HG03060 (cell line): ENCODE data around the gene CLASP2.

ENCODE experiments used
- ATAC-seq: cut with Tn5 transposase; IDR thresholded peaks from one replicate; pipeline ENCODE4 v1.9.1; 2021; ENCODE audit warnings: low read depth, moderate number of reproducible peaks; ENCODE audit not compliant: unreplicated experiment

The CLASP2 gene

DNA sequence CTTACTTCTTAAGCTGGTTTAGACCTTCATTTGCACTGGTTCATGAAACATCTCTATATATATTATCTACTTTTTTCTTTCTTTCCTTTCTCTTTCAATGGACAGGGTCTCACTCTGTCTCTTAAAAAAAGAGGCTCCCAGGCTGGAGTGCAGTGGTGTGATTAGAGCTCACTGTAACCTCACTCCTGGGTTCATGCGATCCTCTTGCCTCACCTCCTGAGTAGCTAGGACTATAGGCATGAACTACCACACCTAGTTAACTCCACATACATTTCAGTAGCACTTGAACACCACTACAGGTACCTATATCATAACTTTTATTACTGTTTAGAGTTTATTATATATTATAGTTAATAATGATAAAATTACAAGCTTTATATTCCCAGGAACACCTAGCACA is 160.8 kb downstream of the CLASP2 start:
- ATAC-seq, result no peak

DNA sequence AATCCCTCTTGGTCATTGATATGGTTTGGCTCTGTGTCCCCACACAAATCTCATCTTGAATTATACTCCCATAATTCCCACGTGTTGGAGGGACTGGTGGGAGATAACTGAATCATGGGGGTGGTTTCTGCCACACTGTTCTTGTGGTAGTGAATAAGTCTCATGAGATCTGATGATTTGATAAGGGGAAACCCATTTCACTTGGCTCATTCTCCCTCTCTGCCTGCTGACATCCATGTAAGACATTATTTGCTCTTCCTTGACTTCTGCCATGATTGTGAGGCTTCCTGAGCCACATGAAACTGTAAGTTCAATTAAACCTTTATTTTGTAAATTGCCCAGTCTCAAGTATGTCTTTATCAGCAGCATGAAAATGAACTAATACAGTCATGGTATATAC is 171.0 kb downstream of the CLASP2 start:
- ATAC-seq, result no peak

DNA sequence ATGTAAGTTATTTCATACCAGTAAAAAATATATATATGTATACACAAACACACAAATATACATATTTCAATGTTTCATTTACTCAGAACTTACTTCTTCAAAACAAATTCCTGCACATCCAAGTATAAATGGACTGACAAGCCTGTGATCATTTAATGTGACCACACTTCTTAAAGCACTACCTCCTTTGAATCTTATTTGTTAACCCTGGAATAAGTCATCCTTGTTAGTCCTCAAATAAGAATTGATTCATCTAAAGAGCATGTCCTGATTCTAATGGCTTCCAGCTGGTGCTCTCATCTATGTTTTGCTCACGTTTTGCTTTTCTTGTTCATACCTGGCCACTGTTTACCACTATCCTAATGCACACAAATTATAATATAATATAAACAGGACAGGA is 173.9 kb downstream of the CLASP2 start:
- ATAC-seq, result no peak

DNA sequence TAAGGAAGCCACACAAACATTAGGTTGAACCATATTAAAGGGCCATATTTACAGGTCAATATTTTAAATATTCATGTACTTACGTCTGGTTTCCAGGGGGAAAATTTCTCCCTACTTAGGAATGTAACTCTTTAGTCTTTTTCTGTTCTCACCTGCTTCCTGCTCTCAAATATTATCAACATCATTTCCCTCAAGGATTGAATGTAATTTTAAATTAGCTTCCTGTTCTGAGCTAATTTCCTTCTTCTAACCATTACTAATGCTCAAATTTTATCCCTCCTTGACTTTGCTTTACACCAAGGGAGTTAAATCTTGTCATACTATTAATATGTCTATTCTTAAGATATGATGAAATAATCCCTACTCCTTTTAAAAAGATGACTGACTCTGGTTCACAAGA is 174.5 kb downstream of the CLASP2 start:
- no peak for ATAC-seq

DNA sequence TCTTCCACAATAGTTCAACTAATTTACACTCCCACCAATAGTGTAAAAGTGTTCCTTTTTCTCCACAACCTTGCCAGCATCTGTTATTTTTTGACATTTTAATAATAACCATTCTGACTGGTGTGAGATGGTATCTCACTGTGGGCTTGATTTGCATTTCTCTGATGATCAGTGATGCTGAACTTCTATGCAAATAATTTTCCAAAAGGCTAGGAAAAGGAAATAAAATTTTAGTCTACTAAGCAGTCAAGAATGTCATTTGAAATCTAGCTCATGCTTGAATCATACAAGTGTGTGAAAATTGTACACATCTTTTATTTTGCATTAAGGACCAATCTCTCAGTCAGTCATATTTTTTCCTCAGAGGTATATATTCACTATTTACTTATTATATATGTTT is 176.1 kb downstream of the CLASP2 start:
- no peak for ATAC-seq

DNA sequence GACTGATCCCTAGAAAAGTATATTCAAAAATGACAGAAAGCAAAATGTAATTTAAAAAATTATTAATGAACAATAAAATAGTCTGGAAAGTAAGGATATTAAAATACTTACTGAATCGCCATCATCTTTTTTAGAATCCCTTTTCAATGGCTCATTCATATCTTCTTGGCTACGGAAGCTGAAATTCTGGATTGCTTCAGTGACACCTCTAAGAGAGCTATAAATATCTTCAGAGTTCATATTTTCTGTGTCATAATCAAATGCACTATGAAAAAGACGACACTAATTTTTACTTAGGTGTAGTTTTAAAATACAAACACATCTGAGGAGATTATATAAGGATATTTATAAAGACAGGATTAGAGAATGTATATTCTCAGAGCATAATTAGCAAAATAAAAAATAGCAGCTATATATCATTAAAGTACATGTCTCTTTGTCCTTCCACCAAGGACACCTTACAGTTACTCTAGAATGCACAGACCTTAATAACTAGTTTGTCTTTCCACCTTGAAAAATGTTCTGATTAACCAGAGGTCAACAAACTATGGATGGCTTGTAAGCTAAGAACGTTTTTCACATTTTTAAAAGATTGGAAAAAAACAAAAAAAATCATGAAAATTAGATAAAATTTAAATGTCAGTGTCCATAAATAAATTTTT is 179.2 kb downstream of the CLASP2 start:
- ATAC-seq, result no peak

DNA sequence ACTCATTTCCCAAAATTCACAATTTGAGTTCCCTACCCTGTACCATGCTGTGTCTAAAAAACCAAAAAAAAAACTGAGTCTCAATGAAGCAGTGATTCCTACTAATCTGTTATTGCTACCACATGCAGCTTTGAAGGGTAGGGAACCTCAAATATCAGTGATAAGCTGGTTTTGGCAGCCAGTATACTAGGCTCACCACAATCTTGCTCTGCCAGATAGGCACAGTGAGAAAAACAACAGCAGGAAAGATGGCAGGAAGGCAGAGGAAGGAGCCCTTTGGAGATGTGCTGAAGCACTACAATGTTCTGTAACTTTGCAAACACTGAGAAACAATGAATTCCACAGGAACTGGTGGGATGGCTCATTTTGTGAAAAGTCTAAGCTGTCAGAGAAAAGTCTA is 180.9 kb downstream of the CLASP2 start:
- ATAC-seq, result no peak

DNA sequence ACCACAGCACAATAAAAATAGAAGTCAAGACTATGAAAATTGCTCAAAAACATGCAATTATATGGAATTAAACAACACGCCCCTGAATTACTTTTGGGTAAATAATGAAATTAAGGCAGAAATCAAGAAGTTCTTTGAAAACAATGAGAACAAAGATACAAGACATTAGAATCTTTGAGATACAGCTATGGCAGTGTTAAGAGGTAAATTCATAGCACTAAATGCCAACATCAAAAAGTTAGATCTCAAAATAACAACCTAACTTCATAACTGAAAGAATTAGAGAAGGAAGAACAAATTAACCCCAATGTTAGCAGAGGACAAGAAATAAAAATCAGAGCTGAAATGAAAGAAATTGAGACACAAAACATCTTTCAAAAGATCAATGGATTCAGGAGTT is 191.3 kb downstream of the CLASP2 start:
- ATAC-seq, result no peak

DNA sequence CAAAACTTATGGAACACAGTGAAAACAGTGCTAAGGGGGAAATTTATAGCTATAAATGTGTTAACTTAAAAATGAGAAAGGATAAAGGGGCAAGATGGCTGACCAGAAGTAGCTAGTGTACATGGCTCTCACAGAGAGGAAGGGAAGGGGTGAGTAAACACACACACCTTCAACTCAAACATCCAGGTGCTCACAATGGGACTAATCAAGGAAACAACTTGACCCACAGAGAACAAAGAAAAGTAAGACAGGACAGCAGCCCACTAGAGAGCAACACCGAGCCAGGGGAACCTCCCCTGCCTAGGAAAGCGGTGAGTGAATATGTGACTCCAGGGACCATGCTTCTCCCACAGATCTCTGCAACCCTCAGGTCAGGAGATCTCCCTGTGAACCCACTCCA is 192.8 kb downstream of the CLASP2 start:
- ATAC-seq, result no peak

DNA sequence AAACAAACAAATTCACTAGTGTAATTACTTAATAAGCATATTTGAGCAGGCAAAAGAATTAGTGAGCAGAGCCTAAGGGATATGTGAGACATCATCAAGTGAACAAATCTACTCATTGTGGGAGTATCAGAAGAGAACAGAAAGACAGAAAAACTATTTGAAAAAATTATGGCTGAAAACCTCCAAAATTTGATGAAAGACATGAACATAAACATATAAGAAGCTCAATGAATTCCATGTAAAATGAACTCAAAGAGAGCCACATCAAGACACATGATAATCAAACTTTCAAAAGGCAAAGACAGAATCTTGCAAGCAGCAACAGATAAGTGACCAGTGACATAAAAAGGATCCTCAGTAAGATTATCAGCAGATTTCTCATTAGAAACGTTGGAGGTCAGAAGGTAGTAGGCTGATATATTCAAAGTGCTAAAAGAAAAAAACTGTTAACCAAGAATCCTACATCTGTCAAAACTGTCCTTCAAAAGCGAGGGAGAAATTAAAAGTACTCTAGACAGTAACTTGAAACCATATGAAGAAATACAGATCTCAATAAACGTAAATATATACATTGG is 194.9 kb downstream of the CLASP2 start:
- ATAC-seq, result no peak

DNA sequence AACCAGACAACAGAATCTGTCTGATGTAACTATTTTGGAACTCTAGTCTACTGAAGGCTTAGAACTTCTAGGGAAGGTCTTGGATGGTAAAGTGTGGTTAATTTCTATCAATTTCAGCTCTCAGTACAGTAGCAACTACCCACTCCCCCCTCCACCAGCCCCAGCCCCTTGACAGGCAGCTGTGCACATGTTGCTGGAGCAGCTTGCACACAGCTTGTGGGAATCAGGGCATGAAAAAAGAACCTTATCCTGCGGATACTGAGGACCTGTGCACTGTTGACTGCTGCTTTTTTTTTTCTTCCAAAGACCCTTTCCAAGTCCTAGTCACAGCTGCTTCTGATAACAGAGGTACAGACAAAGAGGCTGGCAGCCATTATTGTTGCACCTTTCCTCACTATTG is 196.3 kb downstream of the CLASP2 start:
- no peak for ATAC-seq

DNA sequence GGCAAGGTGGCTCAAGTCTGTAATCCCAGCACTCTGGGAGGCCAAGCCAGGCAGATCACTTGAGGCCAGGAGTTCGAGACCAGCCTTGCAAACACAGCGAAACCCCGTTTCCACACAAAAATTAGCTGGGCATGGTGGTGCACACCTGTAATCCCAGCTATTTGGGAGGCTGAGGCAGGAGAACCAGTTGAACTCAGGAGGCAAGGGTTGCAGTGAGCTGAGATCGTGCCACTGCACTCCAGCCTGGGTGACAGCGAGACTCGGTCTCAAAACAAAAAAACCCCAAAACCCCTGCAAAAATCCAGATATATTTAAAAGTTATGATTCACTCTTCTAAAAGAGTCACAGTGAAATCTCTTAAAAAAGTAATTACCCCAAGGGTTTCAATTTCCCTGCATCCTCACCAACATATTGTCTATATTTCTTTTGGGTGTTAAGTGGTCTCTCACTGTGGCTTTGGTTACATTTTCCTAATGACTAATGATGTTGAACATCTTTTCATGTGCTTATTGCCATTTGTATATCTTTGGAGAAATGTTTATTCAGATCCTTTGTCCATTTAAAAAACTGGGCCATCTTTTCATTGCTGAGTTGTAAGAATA is 204.7 kb downstream of the CLASP2 start:
- no peak for ATAC-seq

DNA sequence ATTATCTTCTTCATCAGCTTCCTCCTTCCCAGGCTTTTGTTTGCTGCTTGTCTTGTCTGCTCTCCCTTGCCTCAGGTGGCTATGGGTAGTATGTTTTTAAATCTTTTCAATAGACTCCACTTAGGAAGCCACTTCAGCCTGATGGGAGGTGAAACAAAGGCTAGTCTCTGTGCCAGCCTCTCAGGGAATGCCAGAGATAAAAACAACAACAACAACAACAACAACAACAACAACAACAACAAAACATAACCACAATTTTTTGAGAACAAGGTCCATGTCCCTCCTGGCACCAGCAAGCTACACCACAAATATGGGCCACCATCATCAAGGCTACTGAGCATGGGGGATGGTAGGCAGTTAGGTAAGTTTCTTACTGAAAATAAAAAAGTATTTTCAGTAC is 213.0 kb downstream of the CLASP2 start:
- ATAC-seq, result no peak

DNA sequence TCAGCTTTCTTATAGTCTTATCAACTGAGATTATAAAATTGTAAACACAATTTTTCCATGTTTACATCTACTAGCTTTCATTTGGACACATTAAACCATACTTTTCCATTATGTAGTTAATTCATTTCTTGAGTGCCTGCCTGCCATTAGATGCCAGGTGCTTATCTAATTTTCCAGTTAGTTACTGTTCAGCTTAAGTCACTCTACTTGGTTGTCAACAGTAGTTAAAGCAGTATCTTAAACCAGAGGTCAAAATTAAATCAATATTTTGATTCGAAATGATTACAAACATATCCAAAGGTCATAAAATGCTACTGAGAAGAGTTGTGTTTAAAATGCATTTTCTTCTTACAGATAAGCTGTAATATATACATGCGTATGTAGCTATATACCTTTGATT is 221.6 kb downstream of the CLASP2 start:
- ATAC-seq, result no peak

DNA sequence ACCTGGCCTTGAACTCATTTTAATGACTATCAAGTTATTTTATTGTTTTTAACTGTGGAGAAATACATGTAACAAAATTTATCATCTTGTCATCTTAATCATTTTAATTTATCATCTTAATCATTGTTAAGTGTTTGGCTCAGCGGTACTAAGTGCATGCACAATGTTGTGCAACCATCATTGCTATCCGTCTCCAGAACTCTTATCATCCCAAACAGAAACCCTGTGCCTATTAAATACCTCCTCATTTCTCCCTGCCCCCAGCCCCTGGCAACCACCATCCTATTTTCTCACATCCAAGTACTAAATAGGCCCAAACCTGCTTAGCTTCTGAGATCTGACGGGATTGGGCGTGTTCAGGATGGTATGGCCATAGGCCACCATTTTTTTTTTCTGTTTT is 226.3 kb downstream of the CLASP2 start:
- ATAC-seq, result no peak

DNA sequence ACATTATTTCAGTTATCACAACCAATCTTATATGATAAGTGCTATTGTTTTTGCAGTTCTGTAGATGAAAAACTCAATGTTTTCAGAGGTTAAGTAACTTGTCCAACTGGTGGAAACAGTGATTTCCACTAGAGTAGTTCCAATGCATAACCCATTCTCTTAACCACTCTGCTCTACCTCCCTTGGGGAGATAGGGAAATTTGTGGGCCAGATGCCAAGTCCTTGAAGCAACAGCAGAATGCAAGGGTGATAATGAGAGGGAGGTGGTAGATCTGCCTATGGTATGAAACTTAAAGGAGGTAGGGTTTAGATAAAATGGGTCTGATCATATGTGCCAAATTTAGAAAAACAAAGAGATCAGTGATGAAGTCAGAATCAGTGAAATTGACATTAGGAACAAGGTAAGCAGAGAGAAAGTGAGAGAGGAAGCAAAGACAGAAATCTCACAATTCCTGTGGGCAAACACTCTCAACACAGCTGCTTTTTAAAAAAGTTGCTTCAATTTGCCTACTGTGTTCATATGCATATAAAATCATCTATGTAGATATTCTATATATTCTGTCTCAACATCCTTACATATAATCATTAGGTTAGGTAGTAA is 227.3 kb downstream of the CLASP2 start:
- ATAC-seq, result no peak

DNA sequence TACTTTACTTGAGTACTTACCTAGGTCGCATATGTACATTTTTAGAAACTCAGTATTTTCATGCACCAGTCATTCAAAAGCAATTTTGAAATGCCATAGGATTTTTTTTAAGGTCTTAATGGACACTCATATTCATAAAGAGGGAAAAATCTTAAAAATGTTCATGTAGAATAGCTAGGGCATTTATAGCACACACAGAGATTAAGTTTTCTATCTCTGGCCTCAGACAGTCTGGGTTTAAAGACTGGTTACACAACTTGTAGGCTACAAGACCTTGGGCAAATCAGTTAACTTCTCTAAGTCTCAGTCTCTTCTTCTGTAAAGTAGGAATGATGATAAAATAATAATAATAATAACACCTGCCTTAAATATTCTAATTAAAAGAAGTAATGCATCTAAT is 229.4 kb downstream of the CLASP2 start:
- ATAC-seq, result no peak

DNA sequence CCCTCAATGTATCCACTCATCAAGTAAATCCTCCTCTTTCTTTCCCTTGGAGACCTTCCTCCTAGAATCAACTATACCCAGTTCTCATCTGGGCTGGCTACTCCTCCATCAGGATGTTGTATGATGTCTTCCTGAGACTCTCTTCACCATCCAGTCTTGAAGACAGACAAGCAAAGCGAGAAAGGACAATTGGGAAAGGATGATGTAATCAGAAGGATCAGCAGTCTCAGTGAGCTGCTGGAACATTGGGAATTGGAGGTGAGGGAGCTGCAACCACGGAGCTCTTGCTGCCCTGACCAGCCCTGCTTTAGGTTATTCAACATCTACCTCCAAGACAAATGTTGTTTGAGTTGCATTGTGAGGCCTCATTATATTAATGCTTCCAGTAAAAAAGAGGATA is 229.8 kb downstream of the CLASP2 start:
- no peak for ATAC-seq

DNA sequence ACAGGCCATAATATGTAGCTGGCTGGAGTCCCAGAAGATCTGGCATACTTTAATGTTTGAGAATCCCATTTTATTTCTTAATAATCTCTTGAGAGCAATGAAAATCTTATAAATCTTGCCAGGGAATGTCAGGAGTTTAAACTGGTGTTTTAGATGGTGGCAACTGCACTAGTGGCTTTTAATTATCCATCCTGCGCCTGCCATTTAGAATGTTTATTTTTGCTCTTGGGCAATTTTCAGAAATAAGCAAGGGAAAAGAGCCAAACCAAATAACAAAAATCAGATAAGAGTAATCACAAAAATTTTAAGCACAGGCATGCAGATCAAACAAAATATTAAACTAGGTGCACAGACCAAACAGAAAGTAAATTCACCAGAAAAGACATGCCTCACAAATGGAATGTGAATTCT is 235.9 kb downstream of the CLASP2 start:
- no peak for ATAC-seq

DNA sequence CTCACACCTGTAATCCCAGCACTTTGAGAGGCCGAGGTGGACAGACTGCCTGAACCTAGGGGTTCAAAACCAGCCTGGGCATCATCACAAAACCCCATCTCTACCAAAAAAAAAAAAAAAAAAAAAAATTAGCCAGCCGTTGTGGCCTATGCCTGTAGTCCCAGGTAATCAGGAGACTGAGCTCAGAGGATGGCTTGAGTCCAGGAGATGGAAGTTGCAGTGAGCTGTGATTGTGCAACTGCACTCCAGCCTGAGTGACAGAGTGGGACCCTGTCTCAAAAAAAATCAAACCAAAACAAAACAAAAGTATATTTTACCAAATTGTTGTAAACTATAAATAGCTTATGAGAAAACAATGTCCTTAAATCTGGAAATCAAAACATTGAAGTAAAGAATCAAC is 243.2 kb downstream of the CLASP2 start:
- ATAC-seq, result no peak

DNA sequence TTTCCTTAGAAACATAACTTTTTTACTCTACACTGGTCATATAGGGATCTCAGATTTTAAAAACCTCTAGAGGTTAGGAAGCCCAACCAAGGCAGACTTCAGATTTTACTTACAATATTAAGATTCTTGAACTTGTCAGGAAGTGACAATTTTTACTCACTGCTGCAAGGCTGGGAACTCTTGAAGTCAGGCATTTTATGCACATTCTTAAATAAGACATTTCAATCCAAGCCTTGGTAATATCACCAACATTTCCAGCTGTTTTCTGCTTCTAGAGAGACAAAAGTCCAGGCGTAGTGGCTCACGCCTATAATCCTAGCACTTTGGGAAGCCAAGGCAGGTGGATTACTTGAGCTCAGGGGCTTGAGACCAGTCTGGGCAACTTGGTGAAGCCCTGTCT is 244.2 kb downstream of the CLASP2 start:
- ATAC-seq, result no peak

DNA sequence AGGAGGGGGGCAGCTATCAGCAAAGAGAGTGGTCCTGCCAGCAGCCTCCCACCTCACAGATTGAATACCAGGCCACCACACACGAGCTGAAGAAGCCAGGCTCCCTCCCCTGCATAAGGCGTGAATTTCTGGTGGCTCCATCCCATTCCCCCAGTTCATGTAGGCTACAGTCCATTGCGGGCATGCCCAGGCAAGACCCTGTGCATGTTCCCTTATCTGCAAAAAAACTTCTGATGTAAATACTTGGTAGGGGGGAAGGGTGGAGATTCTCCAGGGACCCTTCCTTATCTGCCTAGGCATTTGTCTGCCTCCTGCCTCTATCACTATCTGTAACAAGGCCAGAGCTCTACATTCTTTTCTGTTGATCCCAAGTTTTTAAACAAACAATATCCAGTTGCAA is 250.3 kb downstream of the CLASP2 start:
- no peak for ATAC-seq
